Neuronal stem cell (in vitro differentiated cells): ENCODE data around the gene PHKB.
A peak's percentile ranks its signal among the peaks of the same experiment; 100 is the strongest.
"Not testable (repeated sequence)": the region's sequence is repeated elsewhere in the genome, so short reads cannot be mapped to it uniquely, and the experiment has no call there.

Source experiments
- DNase-seq: peaks from one replicate; pipeline ENCODE4 v3.0.0-alpha.2; 2013; ENCODE audit warnings: low spot score
- H2AFZ ChIP-seq: one replicate; pipeline ENCODE4 v1.6.1; 2013; ENCODE audit warnings: mild to moderate bottlenecking, low read length, inconsistent platforms
- H2AK5ac ChIP-seq: 2 replicates; pipeline ENCODE4 v1.6.1; 2013; ENCODE audit warnings: low read depth, mild to moderate bottlenecking, inconsistent platforms, low read length, moderate library complexity, mixed read lengths
- H2BK120ac ChIP-seq: 2 replicates; pipeline ENCODE4 v1.6.1; 2013; ENCODE audit warnings: low read depth, mild to moderate bottlenecking, inconsistent platforms, low read length, moderate library complexity, mixed read lengths
- H2BK12ac ChIP-seq: one replicate; pipeline ENCODE4 v1.6.1; 2013; ENCODE audit warnings: low read length, inconsistent platforms
- H2BK15ac ChIP-seq: 2 replicates; pipeline ENCODE4 v1.6.1; 2013; ENCODE audit warnings: mild to moderate bottlenecking, low read length, inconsistent platforms, mixed read lengths
- H2BK5ac ChIP-seq: one replicate; pipeline ENCODE4 v1.6.1; 2013; ENCODE audit warnings: inconsistent platforms, mild to moderate bottlenecking, low read length, moderate library complexity
- H3K14ac ChIP-seq: one replicate; pipeline ENCODE4 v1.6.1; 2013; ENCODE audit warnings: low read length, inconsistent platforms
- H3K18ac ChIP-seq: 2 replicates; pipeline ENCODE4 v1.6.1; 2013; ENCODE audit warnings: low read length, inconsistent platforms
- H3K23ac ChIP-seq: 2 replicates; pipeline ENCODE4 v1.6.1; 2013; ENCODE audit warnings: low read depth, mild to moderate bottlenecking, mixed read lengths, low read length, inconsistent platforms; ENCODE audit not compliant: poor library complexity
- H3K27ac ChIP-seq: replicated peaks from 3 replicates; pipeline ENCODE4 v1.5.1; 2013; ENCODE audit warnings: low read length, inconsistent platforms
- H3K27me3 ChIP-seq, 3 experiments: 2 replicates each; pipeline ENCODE4 v1.6.1; 2013; ENCODE audit warnings: low read length in 3 of 3, mild to moderate bottlenecking in 2 of 3, inconsistent platforms in 1 of 3, low read depth in 1 of 3, mixed read lengths in 1 of 3, moderate library complexity in 1 of 3; ENCODE audit not compliant: control insufficient read depth in 3 of 3, insufficient read depth in 3 of 3
- H3K36me3 ChIP-seq, 2 donors: replicated peaks in 1 of 2; 2 replicates each; pipeline ENCODE4 v1.6.1; 2013; ENCODE audit warnings: low read length in 2 of 2; ENCODE audit not compliant: control insufficient read depth in 2 of 2, insufficient read depth in 2 of 2
- H3K4ac ChIP-seq: 2 replicates; pipeline ENCODE4 v1.6.1; 2013; ENCODE audit warnings: inconsistent platforms, mild to moderate bottlenecking, low read length, moderate library complexity
- H3K4me1 ChIP-seq, 2 donors: 1 replicate in 1 of 2; 2 replicates in 1 of 2; pipeline ENCODE4 v1.6.1; 2013; ENCODE audit warnings: low read length in 2 of 2, low read depth in 1 of 2; ENCODE audit not compliant: control insufficient read depth in 2 of 2, insufficient read depth in 1 of 2
- H3K4me2 ChIP-seq: one replicate; pipeline ENCODE4 v1.6.1; 2013; ENCODE audit warnings: mild to moderate bottlenecking, low read length, inconsistent platforms; ENCODE audit not compliant: insufficient read depth, poor library complexity, severe bottlenecking
- H3K4me3 ChIP-seq, 2 donors: 2 replicates each; pipeline ENCODE4 v1.5.1; 2013; ENCODE audit warnings: low read length in 2 of 2, mild to moderate bottlenecking in 2 of 2, inconsistent platforms in 1 of 2, moderate library complexity in 1 of 2
- H3K79me1 ChIP-seq: one replicate; pipeline ENCODE4 v1.6.1; 2013; ENCODE audit warnings: low read depth, mild to moderate bottlenecking, inconsistent platforms, low read length, moderate library complexity
- H3K9ac ChIP-seq: one replicate; pipeline ENCODE4 v1.6.1; 2013; ENCODE audit warnings: mild to moderate bottlenecking, low read depth, low read length, inconsistent platforms; ENCODE audit not compliant: poor library complexity
- H3K9me3 ChIP-seq, 2 donors: replicated peaks in 1 of 2; 2 replicates each; pipeline versions ENCODE3 to v1.6.1; 2013; ENCODE audit warnings: low read length in 2 of 2, mild to moderate bottlenecking in 2 of 2, inconsistent platforms in 1 of 2, low read depth in 1 of 2, mixed read lengths in 1 of 2, moderate library complexity in 1 of 2; ENCODE audit not compliant: control insufficient read depth in 2 of 2, insufficient read depth in 1 of 2
- H4K8ac ChIP-seq: one replicate; pipeline ENCODE4 v1.6.1; 2013; ENCODE audit warnings: low read depth, mild to moderate bottlenecking, inconsistent platforms, low read length, moderate library complexity
- H4K91ac ChIP-seq: one replicate; pipeline ENCODE4 v1.6.1; 2013; ENCODE audit warnings: low read length, low read depth, mild to moderate bottlenecking, inconsistent platforms; ENCODE audit not compliant: poor library complexity
- WGBS, 2 donors: extraction: QIAGEN DNeasy Blood & Tissue Kit; methylation state at CpG; one replicate each; pipeline ENCODE4 v1.1.7; 2013; ENCODE audit warnings: missing lambda C conversion rate in 2 of 2, mixed read lengths in 1 of 2; ENCODE audit not compliant: insufficient read length in 2 of 2, insufficient replicate concordance in 1 of 2; ENCODE audit errors: extremely low coverage in 2 of 2; 5-methylcytosine and 5-hydroxymethylcytosine counted together

The PHKB gene

DNA sequence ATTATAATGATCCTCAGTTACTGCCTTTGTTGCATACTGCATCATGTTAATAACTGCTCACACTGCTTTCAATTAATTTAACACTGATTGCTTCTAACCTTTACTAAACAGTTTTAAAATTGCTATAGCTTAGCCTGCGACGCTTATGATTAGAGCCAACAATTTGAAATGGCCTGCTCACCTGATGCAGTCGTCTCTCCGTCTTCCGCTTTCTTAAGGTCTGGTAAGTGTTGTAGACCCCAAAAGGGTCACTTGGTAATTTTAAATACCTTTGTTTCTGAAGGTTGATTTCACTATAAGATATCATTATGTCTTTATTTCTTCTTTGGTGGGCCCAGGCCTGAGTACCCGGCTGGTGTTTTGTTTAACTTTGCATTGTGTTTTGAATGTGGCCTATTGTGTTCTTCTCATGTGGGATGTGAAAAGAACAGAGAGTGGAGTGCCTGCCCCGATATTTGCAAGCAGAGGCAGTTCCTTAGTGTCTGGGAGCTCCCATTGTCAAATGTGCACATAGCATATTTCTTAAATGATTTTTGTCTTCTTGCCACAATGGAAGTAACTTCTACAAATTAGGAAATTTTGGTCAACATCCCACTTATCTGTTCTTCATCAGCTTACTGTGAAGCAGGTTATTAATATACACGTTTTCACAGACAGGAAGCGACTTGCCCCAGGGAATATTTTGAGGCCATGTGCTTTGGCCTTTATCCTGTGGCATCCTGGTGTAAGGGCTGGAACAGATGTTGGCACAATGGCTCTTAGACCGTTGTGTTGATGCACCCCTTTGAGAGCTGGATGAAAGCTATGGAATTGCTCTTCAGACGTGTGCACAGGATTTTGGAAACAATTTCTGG is 2.9 kb downstream of the PHKB start:
- WGBS, 2 donors: no CpG with 5 or more reads among the region's 11 CpGs
- H3K23ac ChIP-seq: no peak overlapping the region
- H4K91ac ChIP-seq: no peak overlapping the region
- H3K18ac ChIP-seq: no peak overlapping the region
- no peak overlapping the region for H3K27ac ChIP-seq
- no peaks in the 10 kb centered on the region for H3K9me3 ChIP-seq
- H3K4ac ChIP-seq: no peak overlapping the region
- no peaks in the 10 kb centered on the region for H3K36me3 ChIP-seq
- H3K4me2 ChIP-seq: no peak overlapping the region
- no peak for DNase-seq
- no peak overlapping the region for H2BK5ac ChIP-seq
- H3K4me3 ChIP-seq: no peak overlapping the region
- H3K4me1 ChIP-seq: peaks cover 10 to 18% of the 10 kb centered on the region in 2 donors
- H2AK5ac ChIP-seq: no peak overlapping the region
- H2BK15ac ChIP-seq: no peak overlapping the region
- no peak overlapping the region for H2BK120ac ChIP-seq
- H2BK12ac ChIP-seq: no peak overlapping the region
- H3K9ac ChIP-seq: no peak overlapping the region
- peaks cover 6% of the 10 kb centered on the region for H3K79me1 ChIP-seq
- H3K27me3 ChIP-seq: no peaks in the 10 kb centered on the region
- H2AFZ ChIP-seq: peak overlapping the region; percentile 47
- no peak overlapping the region for H3K14ac ChIP-seq
- no peak overlapping the region for H4K8ac ChIP-seq

DNA sequence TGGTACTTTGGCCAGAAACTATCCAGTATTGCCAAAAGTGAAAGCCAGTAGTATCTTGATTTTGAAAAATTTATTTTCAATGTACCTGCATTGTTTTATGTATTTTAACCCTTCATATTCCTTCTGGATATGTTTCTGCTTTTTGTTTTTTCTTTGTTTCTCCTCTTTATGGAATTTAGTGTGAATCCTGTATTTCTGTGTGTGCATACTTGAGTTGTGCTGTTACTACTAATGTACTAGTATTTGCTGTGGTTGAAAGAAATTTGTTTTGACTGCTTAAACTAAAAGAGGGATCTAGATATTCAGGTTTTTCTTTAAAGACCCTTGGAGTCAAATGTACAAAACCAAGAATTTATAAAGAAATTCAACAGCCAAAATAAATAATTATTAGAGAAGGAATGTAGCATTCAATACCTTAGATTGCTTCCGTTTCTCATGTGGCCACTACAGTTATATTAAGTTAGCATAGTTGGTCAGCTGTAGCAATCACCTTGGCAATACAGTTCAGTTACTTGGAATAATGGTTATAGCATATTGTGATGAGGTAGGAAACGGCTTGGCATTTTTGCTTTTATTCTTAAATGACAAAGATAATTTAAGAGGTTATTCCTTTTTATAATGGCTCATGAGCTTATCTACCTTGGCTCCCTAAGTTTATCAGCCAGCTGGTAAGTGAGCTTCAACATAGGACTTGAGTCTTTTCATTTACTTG is 4.9 kb downstream of the PHKB start:
- H2BK15ac ChIP-seq: no peak overlapping the region
- H3K27me3 ChIP-seq: no peaks in the 10 kb centered on the region
- H3K4me2 ChIP-seq: no peak overlapping the region
- no peaks in the 10 kb centered on the region for H3K36me3 ChIP-seq
- H2BK12ac ChIP-seq: no peak overlapping the region
- peaks cover 8 to 13% of the 10 kb centered on the region in 2 donors for H3K4me1 ChIP-seq
- no peak overlapping the region for H3K4ac ChIP-seq
- no peak overlapping the region for H4K91ac ChIP-seq
- peaks cover 2% of the 10 kb centered on the region for H3K79me1 ChIP-seq
- WGBS, 2 donors: no CpG with 5 or more reads among the region's 2 CpGs
- no peak overlapping the region for H2BK5ac ChIP-seq
- no peak overlapping the region for H3K27ac ChIP-seq
- H3K4me3 ChIP-seq: no peak overlapping the region
- DNase-seq: no peak
- no peak overlapping the region for H3K14ac ChIP-seq
- H2BK120ac ChIP-seq: no peak overlapping the region
- no peak overlapping the region for H2AFZ ChIP-seq
- H3K23ac ChIP-seq: no peak overlapping the region
- no peak overlapping the region for H2AK5ac ChIP-seq
- no peak overlapping the region for H4K8ac ChIP-seq
- H3K18ac ChIP-seq: no peak overlapping the region
- no peaks in the 10 kb centered on the region for H3K9me3 ChIP-seq
- no peak overlapping the region for H3K9ac ChIP-seq

DNA sequence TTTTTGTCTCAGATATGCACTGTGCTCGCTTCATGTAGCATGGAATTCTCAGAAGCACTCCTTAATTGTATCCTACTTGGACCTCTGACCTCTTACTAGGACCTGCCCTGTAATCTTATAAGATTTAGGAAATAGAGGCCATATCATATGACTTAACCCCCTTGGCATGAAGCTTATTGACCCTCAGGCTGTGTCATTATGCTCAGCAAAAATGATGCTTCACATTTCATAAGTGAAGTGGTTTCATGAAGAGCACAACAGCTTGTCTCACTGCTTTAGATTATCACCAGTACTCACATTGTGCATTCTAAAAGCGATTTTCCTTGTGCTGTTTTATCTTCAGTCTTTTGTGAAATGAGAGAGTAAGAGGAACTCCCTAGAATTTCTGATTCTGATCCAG is 6.4 kb downstream of the PHKB start:
- no peak overlapping the region for H4K8ac ChIP-seq
- H2BK12ac ChIP-seq: no peak overlapping the region
- no peak overlapping the region for H2AK5ac ChIP-seq
- no peak overlapping the region for H2BK15ac ChIP-seq
- H4K91ac ChIP-seq: no peak overlapping the region
- H2BK5ac ChIP-seq: no peak overlapping the region
- no peak overlapping the region for H3K18ac ChIP-seq
- peaks cover 2% of the 10 kb centered on the region for H3K79me1 ChIP-seq
- H3K9ac ChIP-seq: no peak overlapping the region
- H3K27ac ChIP-seq: no peak overlapping the region
- peaks cover 6 to 13% of the 10 kb centered on the region in 2 donors for H3K4me1 ChIP-seq
- no peak overlapping the region for H3K4me2 ChIP-seq
- H3K9me3 ChIP-seq: no peaks in the 10 kb centered on the region
- no peaks in the 10 kb centered on the region for H3K27me3 ChIP-seq
- no peak overlapping the region for H3K4ac ChIP-seq
- H3K4me3 ChIP-seq: no peak overlapping the region
- no CpG with 5 or more reads among the region's 2 CpGs for WGBS, 2 donors
- H3K14ac ChIP-seq: no peak overlapping the region
- DNase-seq: no peak
- no peaks in the 10 kb centered on the region for H3K36me3 ChIP-seq
- H2BK120ac ChIP-seq: no peak overlapping the region
- no peak overlapping the region for H3K23ac ChIP-seq
- H2AFZ ChIP-seq: no peak overlapping the region

DNA sequence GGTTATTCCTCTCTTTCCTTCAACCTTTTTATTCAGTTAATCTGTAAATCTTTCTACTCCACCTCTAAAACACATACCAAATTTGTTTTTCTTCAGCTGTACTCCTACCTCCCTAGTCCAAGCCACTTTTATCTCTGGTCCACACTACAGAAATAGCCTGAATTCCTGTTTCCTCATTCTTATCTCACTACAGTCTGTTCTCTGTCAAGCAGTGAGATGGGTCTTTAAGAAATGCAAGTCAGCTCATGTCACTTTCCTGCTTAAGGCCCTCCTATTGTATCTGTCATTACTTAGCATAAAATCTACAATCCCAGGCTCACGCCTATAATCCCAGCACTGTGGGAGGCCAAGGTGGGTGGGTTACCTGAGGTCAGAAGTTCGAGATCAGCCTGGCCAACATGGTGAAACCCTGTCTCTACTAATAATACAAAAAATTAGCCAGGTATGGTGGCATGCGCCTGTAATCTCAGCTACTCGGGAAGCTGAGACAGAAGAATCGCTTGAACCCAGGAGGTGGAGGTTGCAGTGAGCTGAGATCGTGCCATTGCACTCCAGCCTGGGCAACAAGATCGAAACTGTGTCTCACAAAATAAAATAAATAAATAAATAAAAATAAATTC is 7.0 kb downstream of the PHKB start:
- H3K4me3 ChIP-seq, H2BK15ac ChIP-seq, H4K8ac ChIP-seq, H3K27ac ChIP-seq, H3K79me1 ChIP-seq, H4K91ac ChIP-seq, H2BK5ac ChIP-seq, DNase-seq, H3K23ac ChIP-seq, H3K36me3 ChIP-seq, H3K18ac ChIP-seq, H3K9ac ChIP-seq, H2BK120ac ChIP-seq, H3K4me2 ChIP-seq, H2BK12ac ChIP-seq, H3K9me3 ChIP-seq, H3K14ac ChIP-seq, H2AFZ ChIP-seq, H3K27me3 ChIP-seq, H2AK5ac ChIP-seq, H3K4ac ChIP-seq: not testable (repeated sequence)
- peaks cover 6 to 13% of the 10 kb centered on the region in 2 donors for H3K4me1 ChIP-seq
- WGBS, 2 donors: no CpG with 5 or more reads among the region's 7 CpGs
